Calu3 (cell line): ENCODE data around the gene ZNF268. TPM values are rescaled to one million over a fixed set of nuclear protein-coding genes. Genes with fewer than 3 reads are reported as not detected.
A peak's percentile ranks its signal among the peaks of the same experiment; 100 is the strongest.

ENCODE experiments used
- Bru-seq: library from RNA; stranded (reverse); fragments of 400-500 nt; gene quantifications from one replicate; lab custom pipeline; 2021; lab: Mats Ljungman, UMichigan
- BruChase-seq, 2 experiments: library from RNA; stranded (reverse); fragments of 400-500 nt; gene quantifications; one replicate each; lab custom pipeline; 2021; lab: Mats Ljungman, UMichigan
- BruUV-seq: library from RNA; stranded (reverse); fragments of 400-500 nt; replicated peaks from 2 replicates; lab custom pipeline; 2021; lab: Mats Ljungman, UMichigan
- CTCF ChIA-PET: fragments of 300-600 bp; sonication (Branson Sonifier 250); formaldehyde crosslinking; loops from one replicate; lab custom pipeline; 2022; ENCODE audit warnings: antibody characterized with exemption; lab: Charles Lee
- DNase-seq: peaks from one replicate; pipeline ENCODE4 v3.0.0; 2022
- H3K27ac Mint-ChIP-seq: one replicate; pipeline ENCODE4 v1.8.0; 2022; ENCODE audit warnings: mixed read lengths; ENCODE audit not compliant: unreplicated experiment
- H3K27me3 Mint-ChIP-seq: one replicate; pipeline ENCODE4 v1.8.0; 2022; ENCODE audit warnings: mixed read lengths; ENCODE audit not compliant: unreplicated experiment
- H3K36me3 Mint-ChIP-seq: one replicate; pipeline ENCODE4 v1.8.0; 2022; ENCODE audit warnings: mild to moderate bottlenecking, moderate library complexity, mixed read lengths; ENCODE audit not compliant: insufficient read depth, unreplicated experiment
- H3K4me1 Mint-ChIP-seq: one replicate; pipeline ENCODE4 v1.8.0; 2022; ENCODE audit warnings: mild to moderate bottlenecking, low read depth, mixed read lengths; ENCODE audit not compliant: unreplicated experiment
- H3K4me3 Mint-ChIP-seq: one replicate; pipeline ENCODE4 v1.8.0; 2022; ENCODE audit warnings: mild to moderate bottlenecking, low read depth, moderate library complexity, mixed read lengths; ENCODE audit not compliant: unreplicated experiment
- H3K9me3 Mint-ChIP-seq: one replicate; pipeline ENCODE4 v1.8.0; 2022; ENCODE audit warnings: low read depth, mixed read lengths; ENCODE audit not compliant: unreplicated experiment
- CTCF ChIP-seq: fragments of 200-600 bp; IDR thresholded peaks from one replicate; pipeline ENCODE4 v1.8.0; 2022; ENCODE audit warnings: antibody characterized with exemption; ENCODE audit not compliant: unreplicated experiment
- intact Hi-C: fragments of 100-400 bp; cut with micrococcal nuclease; formaldehyde crosslinking; loops from one replicate; pipeline ENCODE4 v1.10.0; 2022; ENCODE audit not compliant: unreplicated experiment
- long read RNA-seq: library from polyadenylated mRNA; stranded (forward); transcript quantifications from one replicate; pipeline ENCODE4 v2.0.0, GENCODE V29; 2022
- total RNA-seq: library from RNA; stranded (reverse); gene quantifications from 2 replicates; pipeline ENCODE4 v1.2.3, GENCODE V29; 2022

Gene ZNF268
- total RNA-seq (31.6 and 41.4 TPM in 2 replicates), Bru-seq, nascent RNA (percentile 76 among the genes with signal in this experiment), BruChase-seq, experiment 1, labeled RNA remaining after a 6-hour chase (percentile 85 among the genes with signal in this experiment), BruChase-seq, experiment 2, labeled RNA remaining after a 2-hour chase (percentile 88 among the genes with signal in this experiment)
- long read RNA-seq, full-length matches to known transcripts = 20 of 24 reads
- long read RNA-seq, partial matches to known transcripts = 0 of 24 reads
- long read RNA-seq, other reads (novel, unspliced or antisense) = 4 of 24 reads

GRCh38 chr12:133181238-133181959 is at the start of gene ZNF268:
Gene ZNF268 (plus strand): TSS chr12:133181495. CDS start chr12:133181998, 503 bp downstream.
- Mint-ChIP-seq H3K27ac (peak within 1 kb of the TSS; percentile 89), H3K4me1 (peaks cover 10% of the 10 kb centered on the region), H3K27me3 (no peaks in the 10 kb centered on the region), H3K36me3 (peaks cover 47% of the 10 kb centered on the region), H3K4me3 (peak within 1 kb of the TSS; percentile 95), H3K9me3 (peaks cover 30% of the 10 kb centered on the region)
- BruUV-seq = TSS peak; percentile 75
- peak; percentile 97 for DNase-seq
- peak; percentile 84 for TF ChIP-seq CTCF
- CTCF ChIA-PET = interaction anchor here (0.7 to 1.3 kb wide), 4 partner anchors 34 to 101 kb away, joined by 3 to 7 read pairs (median 4); partner anchors contain the start of genes ZNF10 and ZNF891
- intact Hi-C loops = loop anchor here (1.0 kb wide), 1 partner anchor 101 kb away; the partner anchor contains the start of gene ZNF140

GRCh38 chr12:133135747-133136146 is 45.5 kb upstream of the ZNF268 start:
- intact Hi-C loops = no loop called here
- H3K4me3 Mint-ChIP-seq = no peak overlapping the region
- no peak for DNase-seq
- peaks cover 21% of the 10 kb centered on the region for H3K36me3 Mint-ChIP-seq
- peaks cover 38% of the 10 kb centered on the region for H3K9me3 Mint-ChIP-seq
- no peak for TF ChIP-seq CTCF
- no peaks in the 10 kb centered on the region for H3K27me3 Mint-ChIP-seq
- CTCF ChIA-PET = no interaction called here
- peaks cover 8% of the 10 kb centered on the region for H3K4me1 Mint-ChIP-seq
- H3K27ac Mint-ChIP-seq = no peak overlapping the region
- no TSS peak for BruUV-seq

DNA sequence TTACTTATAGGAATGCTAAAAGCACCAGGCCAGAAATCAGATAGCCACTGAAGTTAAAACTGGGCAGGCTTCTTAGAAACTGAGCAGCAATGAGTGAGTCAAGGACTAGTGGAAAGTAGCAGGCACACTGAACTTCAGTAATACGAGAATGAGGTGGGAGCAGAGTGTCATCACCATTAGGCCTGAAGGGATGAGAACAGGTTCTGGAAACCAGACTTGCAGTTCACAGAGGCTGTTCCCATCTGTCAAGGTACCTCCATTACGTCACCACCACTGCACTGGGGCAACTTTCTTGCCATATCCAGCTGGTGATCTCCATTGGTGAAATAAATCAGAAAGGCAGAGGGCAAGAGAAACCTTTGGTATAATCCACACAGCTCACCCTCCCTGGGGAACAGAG is 35.3 kb upstream of the ZNF268 start:
- TF ChIP-seq CTCF = no peak
- intact Hi-C loops = no loop called here
- Mint-ChIP-seq H3K9me3 (peaks cover 29% of the 10 kb centered on the region), H3K27me3 (no peaks in the 10 kb centered on the region), H3K36me3 (peaks cover 43% of the 10 kb centered on the region), H3K27ac (no peak overlapping the region), H3K4me1 (no peaks in the 10 kb centered on the region), H3K4me3 (no peak overlapping the region)
- no peak for DNase-seq
- CTCF ChIA-PET = no interaction called here
- no TSS peak for BruUV-seq

DNA sequence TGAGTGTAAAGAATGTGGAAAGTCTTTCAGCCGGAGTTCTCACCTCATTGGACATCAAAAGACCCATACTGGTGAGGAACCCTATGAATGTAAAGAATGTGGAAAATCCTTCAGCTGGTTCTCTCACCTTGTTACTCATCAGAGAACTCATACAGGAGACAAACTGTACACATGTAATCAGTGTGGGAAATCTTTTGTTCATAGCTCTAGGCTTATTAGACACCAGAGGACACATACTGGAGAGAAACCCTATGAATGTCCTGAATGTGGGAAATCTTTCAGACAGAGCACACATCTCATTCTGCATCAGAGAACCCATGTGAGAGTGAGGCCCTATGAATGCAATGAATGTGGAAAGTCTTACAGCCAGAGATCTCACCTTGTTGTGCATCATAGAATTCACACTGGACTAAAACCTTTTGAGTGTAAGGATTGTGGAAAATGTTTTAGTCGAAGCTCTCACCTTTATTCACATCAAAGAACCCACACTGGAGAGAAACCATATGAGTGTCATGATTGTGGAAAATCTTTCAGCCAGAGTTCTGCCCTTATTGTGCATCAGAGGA is 25.1 kb upstream of the ZNF268 start:
- H3K36me3 Mint-ChIP-seq = peaks cover 39% of the 10 kb centered on the region
- DNase-seq = no peak
- CTCF ChIA-PET = no interaction called here
- H3K4me3 Mint-ChIP-seq = no peak overlapping the region
- no TSS peak for BruUV-seq
- intact Hi-C loops = no loop called here
- H3K27ac Mint-ChIP-seq = no peak overlapping the region
- no peaks in the 10 kb centered on the region for H3K4me1 Mint-ChIP-seq
- no peaks in the 10 kb centered on the region for H3K27me3 Mint-ChIP-seq
- peaks cover 51% of the 10 kb centered on the region for H3K9me3 Mint-ChIP-seq
- no peak for TF ChIP-seq CTCF
